ENCODE data around the gene VAMP4. TPM values are rescaled to one million over a fixed set of nuclear protein-coding genes. Genes with fewer than 3 reads are reported as not detected.

VAMP4 gene
- polyA plus RNA-seq, 1 of the 3 experiments (the other 2 are of a cell fraction), result 2.5 TPM

GRCh38 chr1:171744986-171745385 is 3.1 kb upstream of the VAMP4 start:
- H2AFZ ChIP-seq (ENCODE audit: low read depth), result no peak overlapping the region
- peaks cover 10% of the 10 kb centered on the region for H3F3A ChIP-seq (replicated peaks; ENCODE audit: insufficient read depth)
- H3K27me3 ChIP-seq (ENCODE audit: insufficient read depth), result no peaks in the 10 kb centered on the region
- H3K9ac ChIP-seq, result no peak overlapping the region
- ChIA-PET POLR2A (no interaction called here), CTCF (interaction anchor here (0.9 to 1.2 kb wide), 2 partner anchors 16 to 56 kb away, joined by 3 to 4 read pairs; no protein-coding TSS in a partner anchor)
- DNase-seq, result no peak
- no peak overlapping the region for H3K4me3 ChIP-seq (ENCODE audit: low read depth in 2 of 2, low read length in 1 of 2)
- WGBS (ENCODE audit: low lambda C conversion rate), result 98% methylated on average over 8 of the region's 8 CpGs
- peaks cover 11% of the 10 kb centered on the region in 2 experiments; a peak in 3 of 4 replicates for H3K4me1 ChIP-seq (ENCODE audit: control insufficient read depth in 1 of 2, insufficient read depth in 2 of 2, low read depth in 1 of 2, low read length in 1 of 2)
- no peaks in the 10 kb centered on the region for H3K9me2 ChIP-seq
- peaks cover 18% of the 10 kb centered on the region for H3K79me2 ChIP-seq (ENCODE audit: insufficient read depth)
- TF ChIP-seq POLR2AphosphoS5 (IDR thresholded peaks at IDR 0.05; ENCODE audit: low read depth, low read length) (no peak), NRF1 (IDR thresholded peaks at IDR 0.05; ENCODE audit: low read depth, low read length) (no peak), RFX5 (IDR thresholded peaks at IDR 0.05; ENCODE audit: low read length) (no peak), FOXM1 (IDR thresholded peaks at IDR 0.05; ENCODE audit: low read depth) (no peak), MAX (IDR thresholded peaks at IDR 0.05; ENCODE audit: low read depth) (no peak), ELF1 (IDR thresholded peaks at IDR 0.05) (no peak), FOXJ3 (CRISPR knock-in tag; IDR thresholded peaks at IDR 0.05) (no peak), GATA2 (CRISPR knock-in tag; IDR thresholded peaks at IDR 0.05) (no peak), ZBTB33 (IDR thresholded peaks at IDR 0.05; ENCODE audit: borderline replicate concordance, low read depth) (no peak), USF2 (IDR thresholded peaks at IDR 0.05; ENCODE audit: borderline replicate concordance, low read depth, low read length) (no peak), CTCF (IDR thresholded peaks at IDR 0.05) (no peak), TEAD4 (IDR thresholded peaks at IDR 0.05; ENCODE audit: borderline replicate concordance, insufficient read depth) (no peak), TCF12 (IDR thresholded peaks at IDR 0.05) (no peak), MEF2A (IDR thresholded peaks at IDR 0.05; ENCODE audit: borderline replicate concordance, low read depth) (no peak), EZH2phosphoT487 (IDR thresholded peaks at IDR 0.05; ENCODE audit: borderline replicate concordance, low read depth) (no peak), SIN3A (IDR thresholded peaks at IDR 0.05; ENCODE audit: borderline replicate concordance, low read depth, low read length) (no peak)
- no peak overlapping the region for H3K27ac ChIP-seq (ENCODE audit: low read depth in 2 of 2, low read length in 1 of 2)
- H3K36me3 ChIP-seq (replicated peaks in 1 of 2; ENCODE audit: control insufficient read depth in 1 of 2, insufficient read depth in 2 of 2, low read length in 1 of 2), result no peaks in the 10 kb centered on the region
- no peaks in the 10 kb centered on the region for H3K9me3 ChIP-seq
- no peaks in the 10 kb centered on the region for H4K20me1 ChIP-seq (ENCODE audit: insufficient read depth)
- no peak overlapping the region for H3K4me2 ChIP-seq
